IPS-18c (cell line): ENCODE results near the gene STEAP3.
A peak's percentile ranks its signal among the peaks of the same experiment; 100 is the strongest.

Source experiments
- H3K4me3 ChIP-seq: 2 replicates; pipeline ENCODE4 v1.7.0; 2013; ENCODE audit warnings: low read depth, mild to moderate bottlenecking, low read length, moderate library complexity; ENCODE audit not compliant: insufficient read depth
- H3K9me3 ChIP-seq: one replicate; pipeline ENCODE4 v1.6.1; 2013; ENCODE audit warnings: mild to moderate bottlenecking, low read length, moderate library complexity; ENCODE audit not compliant: control insufficient read depth, insufficient read depth

The STEAP3 gene

DNA sequence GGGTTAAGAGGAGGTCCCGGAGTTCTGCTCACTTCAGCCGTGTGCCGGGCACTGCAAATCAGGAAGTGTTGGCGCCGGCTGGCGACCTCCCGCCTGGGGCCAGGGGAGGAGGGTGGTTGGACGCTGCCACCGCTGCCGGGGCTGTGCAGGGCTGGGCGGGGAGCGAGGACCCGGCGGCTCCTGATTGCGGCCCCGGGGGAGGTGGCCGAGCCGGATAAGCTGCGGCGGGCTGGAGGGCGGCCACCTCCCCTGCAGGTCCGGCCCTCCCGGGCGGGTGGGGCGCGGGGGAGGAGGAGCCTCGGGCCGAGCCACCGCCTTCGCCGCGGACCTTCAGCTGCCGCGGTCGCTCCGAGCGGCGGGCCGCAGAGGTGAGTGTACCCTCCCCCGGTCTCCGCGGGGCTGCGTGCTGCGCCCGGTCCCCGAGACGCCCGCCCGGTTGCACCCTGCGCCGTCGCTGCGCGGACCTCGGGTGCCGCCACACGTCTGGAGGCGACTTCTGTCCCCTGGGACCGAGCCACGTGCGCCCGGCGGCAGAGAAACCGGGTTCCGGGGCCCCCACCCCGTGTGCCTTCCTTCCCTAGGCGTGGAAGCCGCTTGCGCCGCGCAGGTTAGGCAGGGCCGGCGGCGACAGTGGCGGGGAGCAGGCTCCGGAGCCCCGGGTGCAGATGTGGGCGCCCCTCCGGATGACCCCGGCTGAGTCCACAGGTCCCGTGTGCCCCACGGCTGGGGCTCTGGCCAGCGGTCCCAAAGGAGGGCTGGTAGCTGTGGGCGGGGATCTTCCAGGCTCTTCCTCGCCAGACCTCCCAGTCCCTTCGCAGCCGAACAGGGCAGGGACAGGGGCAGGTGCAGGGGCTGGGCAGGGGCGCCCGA lies at the start of gene STEAP3:
STEAP3 (plus strand) TSS at position 314 of the 870 bp plus-strand sequence. CDS start 7,179 bp downstream, outside the sequence.
- peak within 1 kb of the TSS; percentile 68 for H3K4me3 ChIP-seq

GRCh38 chr2:119174216-119174992 lies 49.2 kb upstream of the STEAP3 start:
- no peak overlapping the region for H3K4me3 ChIP-seq
- H3K9me3 ChIP-seq, result peaks cover 4% of the 10 kb centered on the region

More for the DNA sequence above, at the start of gene STEAP3:
- no peaks in the 10 kb centered on the region for H3K9me3 ChIP-seq

DNA sequence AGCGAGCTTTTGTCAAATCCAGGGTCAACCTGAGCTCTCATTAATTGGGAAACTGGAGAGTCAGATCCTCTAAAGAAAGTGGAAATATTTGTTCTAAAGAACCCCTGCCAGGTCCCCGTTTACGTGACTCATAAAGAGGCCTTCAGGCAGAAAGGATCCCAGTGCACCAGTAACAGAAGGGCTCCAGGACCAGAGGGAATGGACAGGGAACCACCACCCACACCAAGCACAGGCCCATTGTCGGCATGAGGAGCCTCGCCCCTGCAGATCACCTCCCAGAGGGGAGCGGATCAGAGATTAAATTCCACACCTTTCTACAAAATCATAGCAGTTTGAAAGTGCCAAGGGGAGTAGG lies 48.7 kb upstream of the STEAP3 start:
- Histone ChIP-seq H3K4me3 (no peak overlapping the region), H3K9me3 (peaks cover 4% of the 10 kb centered on the region)

DNA sequence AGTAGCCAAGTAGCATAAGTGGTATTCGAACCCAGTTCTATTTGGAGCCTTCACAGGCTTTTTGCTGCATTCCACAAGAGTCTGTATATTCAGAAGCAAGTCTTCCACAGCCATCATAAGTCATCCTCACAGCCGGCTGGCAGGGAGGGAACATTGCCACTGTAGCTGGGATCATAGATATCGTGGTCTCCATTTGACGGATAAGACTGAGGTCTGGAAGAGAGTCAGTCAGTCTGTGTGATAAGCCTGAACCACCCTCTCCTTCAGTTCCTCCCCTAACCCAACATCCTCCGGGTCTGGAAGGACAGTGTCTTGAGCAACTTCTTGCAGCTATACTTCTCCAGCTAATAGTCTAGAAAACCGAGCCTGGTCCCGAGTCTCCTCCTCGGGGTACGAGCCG lies 48.1 kb upstream of the STEAP3 start:
- H3K4me3 ChIP-seq, result no peak overlapping the region
- peaks cover 4% of the 10 kb centered on the region for H3K9me3 ChIP-seq

- no peak overlapping the region for H3K4me3 ChIP-seq
- peaks cover 4% of the 10 kb centered on the region for H3K9me3 ChIP-seq
These were observed 46.3 kb upstream of the STEAP3 start for GRCh38 chr2:119177171-119177837.

GRCh38 chr2:119177838-119178190 lies 45.8 kb upstream of the STEAP3 start:
- Histone ChIP-seq H3K9me3 (peaks cover 4% of the 10 kb centered on the region), H3K4me3 (no peak overlapping the region)

DNA sequence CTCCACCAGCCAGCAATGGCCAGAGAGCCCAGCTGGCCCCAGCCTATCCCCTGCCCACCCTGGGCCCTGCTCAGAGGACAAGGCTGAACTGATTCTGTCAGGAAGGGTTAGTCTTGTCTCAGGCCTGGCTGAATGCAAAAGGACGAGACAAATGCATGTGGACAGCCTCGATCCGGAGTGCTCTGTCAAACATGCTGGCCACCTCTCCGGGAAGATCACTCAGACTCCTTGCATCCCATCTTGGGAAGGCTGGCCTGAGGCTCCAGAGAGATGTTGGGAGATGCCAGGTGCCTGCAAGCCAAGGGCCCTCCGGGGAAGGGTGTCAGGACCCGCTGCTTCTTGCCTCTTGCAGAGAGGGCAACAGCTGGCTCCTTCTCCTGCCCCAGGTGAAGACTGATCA lies 44.9 kb upstream of the STEAP3 start:
- H3K9me3 ChIP-seq, result peaks cover 4% of the 10 kb centered on the region
- H3K4me3 ChIP-seq, result no peak overlapping the region

GRCh38 chr2:119179202-119179601 lies 44.4 kb upstream of the STEAP3 start:
- H3K9me3 ChIP-seq, result peaks cover 4% of the 10 kb centered on the region
- H3K4me3 ChIP-seq, result no peak overlapping the region

DNA sequence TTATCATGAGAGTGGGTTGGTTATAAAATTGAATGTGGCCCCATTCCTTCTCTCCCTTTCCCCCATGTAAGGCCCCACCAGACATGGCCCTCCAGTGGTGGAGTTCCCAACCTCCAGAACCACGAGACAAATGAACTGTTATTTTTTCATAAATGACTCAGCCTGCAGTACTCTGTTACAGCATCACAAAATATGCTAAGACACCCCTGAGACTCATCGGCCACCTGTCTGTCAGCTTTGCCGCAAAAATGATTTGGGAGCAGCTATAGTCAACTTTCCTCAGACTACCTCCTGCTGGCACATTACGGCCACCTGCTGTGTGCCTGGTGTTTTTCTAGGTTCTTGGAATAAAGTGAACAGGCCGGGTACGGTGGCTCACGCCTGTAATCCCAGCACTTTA lies 43.6 kb upstream of the STEAP3 start:
- no peak overlapping the region for H3K4me3 ChIP-seq
- peaks cover 4% of the 10 kb centered on the region for H3K9me3 ChIP-seq

DNA sequence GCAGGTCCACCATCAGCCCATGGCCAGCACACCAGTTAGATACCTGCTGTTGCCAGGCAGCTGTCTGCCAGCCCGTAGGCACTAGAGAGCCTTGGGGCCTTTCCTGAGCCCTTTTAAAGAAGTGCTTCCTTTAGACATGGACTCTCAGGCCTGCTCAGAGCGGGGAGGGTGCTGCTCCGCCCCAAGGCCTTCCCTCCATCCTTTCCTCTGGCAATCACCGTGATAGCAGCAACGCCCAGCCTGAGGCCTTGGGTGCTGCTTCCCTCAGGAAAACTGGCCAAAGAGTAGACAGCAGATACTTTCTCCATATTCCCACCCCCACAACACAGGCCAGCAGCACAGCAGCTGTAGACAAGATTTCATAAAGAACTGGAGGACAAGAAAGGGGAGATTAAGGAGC lies 42.7 kb upstream of the STEAP3 start:
- Histone ChIP-seq H3K4me3 (no peak overlapping the region), H3K9me3 (no peaks in the 10 kb centered on the region)

DNA sequence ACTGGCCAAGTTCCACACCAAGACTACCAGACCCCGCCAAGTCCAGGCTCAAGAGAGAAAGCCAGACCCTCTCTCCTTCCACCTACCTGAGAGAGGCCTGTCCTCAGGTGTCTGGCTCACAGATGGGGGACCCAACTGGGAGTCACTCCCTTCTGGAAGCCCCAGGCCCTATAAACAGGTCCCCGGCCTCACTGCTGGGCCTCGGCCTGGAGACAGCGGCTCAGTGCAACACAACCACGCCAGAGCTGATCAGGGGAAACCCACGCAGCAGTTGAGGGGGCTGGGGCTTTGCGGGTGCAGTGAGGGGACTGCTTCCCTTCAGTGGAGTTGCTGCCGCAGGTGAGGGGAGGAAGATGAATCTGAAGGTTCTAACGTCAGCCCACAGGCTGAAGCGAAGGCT lies 42.2 kb upstream of the STEAP3 start:
- no peak overlapping the region for H3K4me3 ChIP-seq
- no peaks in the 10 kb centered on the region for H3K9me3 ChIP-seq

DNA sequence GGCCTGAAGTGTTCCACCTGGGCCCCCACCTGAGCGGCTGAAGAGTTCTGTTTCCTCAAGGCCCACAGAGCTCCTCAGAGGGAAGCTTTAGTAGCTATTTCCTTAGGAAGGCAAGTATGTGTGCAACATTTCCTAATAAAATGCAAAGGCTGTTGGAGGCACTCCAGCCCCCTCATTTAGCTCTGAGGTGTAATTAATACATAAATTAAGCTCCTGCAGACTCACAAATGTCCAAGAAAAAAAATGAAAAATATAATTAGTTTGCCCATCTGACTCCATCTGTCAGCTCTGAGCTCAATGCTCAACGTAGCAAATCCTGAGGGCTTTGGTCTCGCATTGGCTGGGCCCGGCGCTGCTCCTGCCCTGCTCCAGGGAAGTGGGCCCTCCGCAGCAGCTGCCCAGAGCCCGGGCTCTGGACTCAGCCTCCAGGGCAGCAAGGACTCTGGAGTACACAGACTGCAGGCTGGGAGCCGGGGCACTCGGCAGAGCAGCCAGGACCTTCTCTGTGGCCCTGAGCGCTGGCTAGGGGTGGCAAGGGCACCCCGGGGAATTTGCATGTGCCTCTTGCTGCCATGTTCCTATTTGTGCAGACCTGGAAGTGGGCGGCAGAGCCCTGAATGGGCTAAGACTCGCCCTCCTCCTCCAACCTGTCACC lies 41.7 kb upstream of the STEAP3 start:
- Histone ChIP-seq H3K4me3 (no peak overlapping the region), H3K9me3 (no peaks in the 10 kb centered on the region)

GRCh38 chr2:119184512-119184911 lies 39.1 kb upstream of the STEAP3 start:
- H3K4me3 ChIP-seq, result no peak overlapping the region
- no peaks in the 10 kb centered on the region for H3K9me3 ChIP-seq

GRCh38 chr2:119190321-119191111 lies 33.1 kb upstream of the STEAP3 start:
- H3K9me3 ChIP-seq, result no peaks in the 10 kb centered on the region

GRCh38 chr2:119192893-119193292 lies 30.7 kb upstream of the STEAP3 start:
- no peak overlapping the region for H3K4me3 ChIP-seq
- no peaks in the 10 kb centered on the region for H3K9me3 ChIP-seq

More at GRCh38 chr2:119190321-119191111, 33.1 kb upstream of the STEAP3 start:
- H3K4me3 ChIP-seq, result no peak overlapping the region

DNA sequence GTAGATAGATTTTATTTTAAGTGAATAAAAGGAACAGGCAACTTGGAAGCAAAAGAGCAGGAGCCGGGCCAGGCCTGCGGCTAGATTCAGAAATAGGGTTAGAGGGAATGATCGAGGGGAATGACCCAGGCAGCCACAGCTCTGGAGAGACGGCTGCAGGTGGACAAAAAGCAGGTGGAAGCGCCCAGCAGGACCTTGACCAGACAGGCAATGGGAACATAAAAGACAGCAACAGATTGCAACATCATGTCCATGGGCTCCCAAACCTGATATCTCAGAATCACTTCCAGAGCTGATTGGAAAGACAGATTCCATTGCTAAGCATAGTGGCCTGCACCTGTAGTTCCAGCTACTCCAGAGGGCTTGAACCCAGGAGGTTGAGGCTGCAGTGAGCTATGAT lies 28.6 kb upstream of the STEAP3 start:
- Histone ChIP-seq H3K4me3 (no peak overlapping the region), H3K9me3 (no peaks in the 10 kb centered on the region)

DNA sequence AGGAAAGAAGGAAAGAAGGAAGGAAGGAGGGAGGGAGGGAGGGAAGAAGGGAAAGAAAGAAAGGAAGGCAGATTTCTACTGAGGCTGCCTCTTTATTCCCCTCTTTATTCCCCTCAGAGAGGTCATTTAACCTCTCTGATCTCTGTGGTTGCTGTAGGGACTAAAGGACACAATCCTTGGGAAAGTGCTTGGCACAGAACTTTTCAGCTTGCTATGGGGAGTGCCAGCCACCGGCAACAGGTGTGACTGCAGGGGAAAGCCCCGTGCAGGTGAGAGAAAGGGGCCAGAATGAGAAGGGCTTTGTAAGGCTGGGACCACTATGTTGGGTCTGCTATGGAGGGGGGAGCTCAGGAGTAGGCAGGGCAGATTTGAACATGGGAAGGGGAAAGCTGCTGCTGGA lies 27.7 kb upstream of the STEAP3 start:
- H3K4me3 ChIP-seq, result no peak overlapping the region
- no peaks in the 10 kb centered on the region for H3K9me3 ChIP-seq
